Gastroesophageal sphincter (tissue), 4 donors: ENCODE data around the gene CLEC4F. TPM values are rescaled to one million over a fixed set of nuclear protein-coding genes. Genes with fewer than 3 reads are reported as not detected.
"Not testable (repeated sequence)": the region's sequence is repeated elsewhere in the genome, so short reads cannot be mapped to it uniquely, and the experiment has no call there.

Experiments
- ATAC-seq: fragments of 150-250 bp; one replicate; pipeline ENCODE4 v1.9.1; 2016; ENCODE audit warnings: mild to moderate bottlenecking, moderate library complexity
- H3K27ac ChIP-seq, 4 donors: fragments of 200-600 bp; sonication (generic) in 3 of 4; 1 replicate in 3 of 4; 2 replicates in 1 of 4; pipeline ENCODE4 v1.5.1; 2016 to 2019
- H3K27me3 ChIP-seq: fragments of 200-600 bp; sonication (generic); one replicate; pipeline ENCODE4 v1.5.1; 2019
- H3K36me3 ChIP-seq, 2 donors: fragments of 200-600 bp; sonication (generic); one replicate each; pipeline ENCODE4 v1.5.1; 2019; ENCODE audit warnings: control low read depth in 1 of 2
- H3K4me1 ChIP-seq, 3 donors: fragments of 200-600 bp; sonication (generic); 1 replicate in 2 of 3; 2 replicates in 1 of 3; pipeline ENCODE4 v1.5.1; 2016 to 2019; ENCODE audit warnings: control low read depth in 2 of 3
- H3K4me3 ChIP-seq, 2 donors: fragments of 200-600 bp; sonication (generic); one replicate each; pipeline ENCODE4 v1.5.1; 2019; ENCODE audit warnings: mild to moderate bottlenecking in 1 of 2, moderate library complexity in 1 of 2
- H3K9me3 ChIP-seq, 3 donors: fragments of 200-600 bp; sonication (generic); one replicate each; pipeline ENCODE4 v1.5.1; 2017 to 2019; ENCODE audit warnings: control low read depth in 2 of 3
- CTCF ChIP-seq, 4 experiments: fragments of 200-600 bp in 2 of 4; fragments of 450-650 bp in 2 of 4; sonication (generic) in 1 of 4; IDR thresholded peaks; one replicate each; pipeline ENCODE4 v1.5.1; 2017 to 2019; ENCODE audit warnings: antibody characterized with exemption in 4 of 4, mild to moderate bottlenecking in 2 of 4, moderate library complexity in 2 of 4
- EP300 ChIP-seq: sonication (generic); formaldehyde crosslinking; IDR thresholded peaks from one replicate; pipeline ENCODE4 v1.6.1; 2017; ENCODE audit warnings: antibody characterized with exemption, mild to moderate bottlenecking
- POLR2A ChIP-seq, 2 donors: fragments of 450-650 bp; IDR thresholded peaks; one replicate each; pipeline ENCODE4 v1.6.1; 2017; ENCODE audit warnings: antibody characterized with exemption in 2 of 2, mild to moderate bottlenecking in 2 of 2, moderate library complexity in 1 of 2
- POLR2AphosphoS5 ChIP-seq: sonication (generic); formaldehyde crosslinking; IDR thresholded peaks from one replicate; pipeline ENCODE4 v1.6.1; 2017; ENCODE audit warnings: antibody characterized with exemption
- WGBS, 2 donors: methylation state at CpG; one replicate each; pipeline ENCODE4 v1.1.5; 2018; ENCODE audit warnings: low coverage in 1 of 2; 5-methylcytosine and 5-hydroxymethylcytosine counted together
- total RNA-seq, 4 donors: library from RNA; depleted of rRNA; stranded (reverse); fragments of >200 nt; gene quantifications; one replicate each; pipeline ENCODE4 v1.1.0, GENCODE V29; 2016

Gene CLEC4F
- total RNA-seq, 4 donors from 2014 or later: 1.1 TPM; not detected in 2

DNA sequence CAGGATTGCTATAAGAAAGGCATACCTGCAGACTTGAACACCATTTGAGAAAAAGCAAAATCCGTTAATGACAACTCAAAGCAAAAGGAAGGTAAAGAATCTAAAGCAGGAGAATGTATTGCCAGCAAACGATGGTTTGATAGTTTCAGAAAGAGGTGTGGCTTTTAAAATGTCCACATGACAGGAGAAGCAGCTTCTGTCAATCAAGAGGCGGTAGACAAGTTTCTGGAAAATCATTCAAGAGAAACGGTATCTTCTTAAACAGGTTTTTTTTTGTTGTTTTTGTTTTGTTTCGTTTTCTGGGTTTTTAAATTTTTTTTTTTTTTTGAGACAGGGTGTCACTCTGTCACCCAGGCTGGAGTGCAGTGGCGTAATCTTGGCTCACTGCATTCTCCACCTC lies 13.8 kb downstream of the CLEC4F start:
- Histone ChIP-seq H3K36me3 (no peaks in the 10 kb centered on the region), H3K9me3 (peaks cover 0 to under 1% (median 0%) of the 10 kb centered on the region in 3 donors), H3K27ac (no peak overlapping the region), H3K4me1 (no peaks in the 10 kb centered on the region), H3K27me3 (peaks cover 13% of the 10 kb centered on the region), H3K4me3 (no peak overlapping the region)
- no peak for ATAC-seq
- TF ChIP-seq EP300 (no peak), POLR2A (IDR thresholded peaks at IDR 0.05) (no peak), CTCF (IDR thresholded peaks at IDR 0.05) (no peak), POLR2AphosphoS5 (no peak)
- WGBS, 2 donors: 51 to 65% methylated on average over 6 of the region's 6 CpGs

GRCh38 chr2:70806013-70806412 lies 14.4 kb downstream of the CLEC4F start:
- Histone ChIP-seq H3K4me3 (no peak overlapping the region), H3K27me3 (peaks cover 19% of the 10 kb centered on the region), H3K4me1 (no peaks in the 10 kb centered on the region), H3K36me3 (no peaks in the 10 kb centered on the region), H3K27ac (no peak overlapping the region), H3K9me3 (peaks cover 0 to 7% (median 0%) of the 10 kb centered on the region in 3 donors)
- no peak for TF ChIP-seq CTCF (IDR thresholded peaks at IDR 0.05)
- TF ChIP-seq POLR2AphosphoS5: no peak
- no peak for TF ChIP-seq EP300
- TF ChIP-seq POLR2A (IDR thresholded peaks at IDR 0.05): no peak
- WGBS, 2 donors: 46 to 68% methylated on average over 5 of the region's 5 CpGs
- no peak for ATAC-seq

DNA sequence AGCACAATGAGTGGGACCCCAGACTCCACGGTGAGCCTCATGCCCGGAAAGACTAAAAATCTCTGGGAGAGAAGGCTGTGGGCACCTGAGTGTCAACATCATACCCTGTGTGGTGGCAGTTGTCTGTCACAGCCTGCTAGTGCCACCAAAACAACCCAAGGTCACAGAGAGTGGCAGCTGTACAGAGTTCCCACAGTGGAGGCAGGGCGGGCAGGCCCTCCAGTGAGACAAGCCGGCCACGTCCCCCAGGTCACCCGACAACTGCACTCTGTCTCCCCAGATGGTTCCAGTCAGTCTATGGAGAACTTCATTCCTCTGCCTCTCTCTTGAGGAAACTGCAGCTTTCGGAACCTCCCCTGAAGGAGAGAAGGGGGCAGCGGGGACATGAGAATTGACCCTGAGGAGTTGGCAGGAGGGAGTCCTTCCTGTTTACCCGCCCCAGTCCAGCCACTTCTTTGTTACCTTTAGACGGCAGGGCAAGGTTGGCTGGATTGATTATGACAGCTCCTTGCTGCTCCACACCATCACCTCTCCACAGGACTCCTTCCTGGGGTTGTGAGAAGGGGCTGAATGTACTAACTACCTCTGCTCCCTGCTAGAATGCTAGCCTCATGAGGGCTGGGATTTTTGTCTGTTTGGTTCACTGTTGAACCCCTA lies 18.7 kb downstream of the CLEC4F start:
- ATAC-seq: no peak
- Histone ChIP-seq H3K4me1 (no peaks in the 10 kb centered on the region), H3K9me3 (peaks cover 0 to 31% (median 0%) of the 10 kb centered on the region in 3 donors), H3K27ac (no peak overlapping the region), H3K36me3 (no peaks in the 10 kb centered on the region), H3K27me3 (peaks cover 18% of the 10 kb centered on the region), H3K4me3 (no peak overlapping the region)
- 0 to 17% methylated on average over 1 of the region's 10 CpGs for WGBS, 2 donors
- TF ChIP-seq POLR2A (IDR thresholded peaks at IDR 0.05) (no peak), POLR2AphosphoS5 (no peak), CTCF (IDR thresholded peaks at IDR 0.05) (no peak), EP300 (no peak)

DNA sequence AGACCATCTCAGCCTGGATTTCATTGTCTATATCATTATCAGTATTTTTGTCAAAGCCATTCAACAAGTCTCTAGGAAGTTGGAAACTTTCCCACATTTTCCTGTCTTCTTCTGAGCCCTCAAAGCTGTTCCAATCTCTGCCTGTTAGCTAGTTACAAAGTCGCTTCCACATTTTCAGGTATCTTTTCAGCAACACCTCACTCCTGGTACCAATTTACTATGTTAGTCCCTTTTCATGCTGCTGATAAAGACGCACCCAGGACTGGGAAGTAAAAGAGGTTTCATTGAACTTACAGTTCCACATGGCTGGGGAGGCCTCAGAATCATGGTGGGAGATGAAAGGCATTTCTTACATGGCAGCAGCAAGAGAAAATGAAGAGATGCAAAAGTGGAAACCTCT lies 20.7 kb downstream of the CLEC4F start:
- H3K27me3 ChIP-seq: peaks cover 23% of the 10 kb centered on the region
- TF ChIP-seq POLR2A (IDR thresholded peaks at IDR 0.05) (no peak), POLR2AphosphoS5 (no peak), EP300 (no peak)
- no peak for ATAC-seq
- H3K9me3 ChIP-seq: peaks cover 0 to 31% (median 0%) of the 10 kb centered on the region in 3 donors
- H3K27ac ChIP-seq: no peak overlapping the region
- no peak overlapping the region for H3K4me3 ChIP-seq
- WGBS, 2 donors: 88 to 100% methylated on average over 1 of the region's 2 CpGs
- H3K36me3 ChIP-seq: no peaks in the 10 kb centered on the region
- no peaks in the 10 kb centered on the region for H3K4me1 ChIP-seq

DNA sequence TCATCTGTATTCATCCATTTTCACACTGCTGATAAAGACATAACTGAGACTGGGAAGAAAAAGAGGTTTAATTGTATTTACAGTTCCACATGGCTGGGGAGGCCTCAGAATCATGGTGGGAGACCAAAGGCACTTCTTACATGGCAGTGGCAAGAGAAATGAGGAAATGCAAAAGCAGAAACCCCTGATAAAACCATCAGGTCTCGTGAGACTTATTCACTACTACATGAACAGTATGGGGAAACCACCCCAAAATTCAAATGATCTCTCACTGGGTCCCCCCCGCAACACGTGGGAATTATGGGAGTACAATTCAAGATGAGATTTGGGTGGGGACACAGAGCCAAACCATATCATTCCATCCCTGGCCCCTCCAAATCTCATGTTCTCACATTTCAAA lies 22.4 kb downstream of the CLEC4F start:
- not testable (repeated sequence) for H3K36me3 ChIP-seq, ATAC-seq, H3K4me1 ChIP-seq, H3K27ac ChIP-seq, H3K4me3 ChIP-seq
- Histone ChIP-seq H3K9me3 (peaks cover 0 to 31% (median 0%) of the 10 kb centered on the region in 3 donors), H3K27me3 (peaks cover 35% of the 10 kb centered on the region)
- WGBS, 2 donors: 75 to 87% methylated on average over 3 of the region's 3 CpGs

GRCh38 chr2:70797506-70797905 lies 22.9 kb downstream of the CLEC4F start:
- peaks cover 0 to 31% (median 0%) of the 10 kb centered on the region in 3 donors for H3K9me3 ChIP-seq
- no peaks in the 10 kb centered on the region for H3K36me3 ChIP-seq
- H3K4me3 ChIP-seq: no peak overlapping the region
- TF ChIP-seq POLR2A (IDR thresholded peaks at IDR 0.05) (no peak), EP300 (no peak), POLR2AphosphoS5 (no peak), CTCF (IDR thresholded peaks at IDR 0.05) (no peak)
- ATAC-seq: no peak
- peaks cover 40% of the 10 kb centered on the region for H3K27me3 ChIP-seq
- 57% methylated on average over 2 of the region's 2 CpGs; no CpG with 5 or more reads in 1 of the 2 donors for WGBS, 2 donors
- H3K27ac ChIP-seq: no peak overlapping the region
- no peaks in the 10 kb centered on the region for H3K4me1 ChIP-seq
